SK-N-SH (cell line): Measurements from ENCODE around the gene IFNA16. TPM values are rescaled to one million over a fixed set of nuclear protein-coding genes. Genes with fewer than 3 reads are reported as not detected.

ENCODE experiments used
- CTCF ChIA-PET: fragments of 300-600, 350-600 bp; formaldehyde crosslinking; extraction: SDS; loops from one replicate; lab custom pipeline; 2021; lab: Yijun Ruan, JAX
- POLR2A ChIA-PET: fragments of 350-600 bp; sonication (Branson Sonifier 250); formaldehyde crosslinking; extraction: SDS; loops from one replicate; lab custom pipeline; 2020; ENCODE audit warnings: antibody characterized with exemption, inconsistent platforms; lab: Yijun Ruan, JAX
- DNase-seq: peaks from one replicate; pipeline ENCODE4 v3.0.0; 2012
- H2AFZ ChIP-seq: fragments of 200-600 bp; sonication (generic); 2 replicates; pipeline ENCODE4 v1.8.1; 2016; ENCODE audit warnings: antibody characterized with exemption, mild to moderate bottlenecking, low read depth
- H3F3A ChIP-seq: fragments of 200-600 bp; sonication (generic); replicated peaks from 2 replicates; pipeline ENCODE3; 2016; ENCODE audit warnings: antibody characterized with exemption, mild to moderate bottlenecking; ENCODE audit not compliant: insufficient read depth
- H3K27ac ChIP-seq, 2 experiments: fragments of 200-500 bp in 1 of 2; fragments of 200-600 bp in 1 of 2; sonication (Bioruptor generic) in 1 of 2; sonication (generic), shearing (Covaris generic) in 1 of 2; 2 replicates each; pipeline versions ENCODE4 v1.5.1 to v1.6.1; 2014 to 2016; ENCODE audit warnings: low read depth in 2 of 2, inconsistent platforms in 1 of 2, low read length in 1 of 2, mild to moderate bottlenecking in 1 of 2, mixed read lengths in 1 of 2
- H3K27me3 ChIP-seq: fragments of 200-600 bp; sonication (generic), shearing (Covaris generic); 2 replicates; pipeline ENCODE4 v1.6.1; 2016; ENCODE audit warnings: mixed run types; ENCODE audit not compliant: insufficient read depth
- H3K36me3 ChIP-seq, 2 experiments: fragments of 200-500 bp in 1 of 2; fragments of 200-600 bp in 1 of 2; sonication (Bioruptor generic) in 1 of 2; sonication (generic) in 1 of 2; replicated peaks in 1 of 2; 2 replicates each; pipeline versions ENCODE3 to v1.5.1; 2014 to 2016; ENCODE audit warnings: low read length in 1 of 2, mild to moderate bottlenecking in 1 of 2; ENCODE audit not compliant: insufficient read depth in 2 of 2, control insufficient read depth in 1 of 2
- H3K4me1 ChIP-seq, 2 experiments: fragments of 200-500 bp in 1 of 2; fragments of 200-600 bp in 1 of 2; sonication (Bioruptor generic) in 1 of 2; sonication (generic), shearing (Covaris generic) in 1 of 2; 2 replicates each; pipeline versions ENCODE4 v1.5.1 to v1.6.1; 2014 to 2016; ENCODE audit warnings: low read depth in 1 of 2, low read length in 1 of 2, mixed run types in 1 of 2; ENCODE audit not compliant: insufficient read depth in 2 of 2, control insufficient read depth in 1 of 2
- H3K4me2 ChIP-seq: fragments of 200-600 bp; sonication (generic), shearing (Covaris generic); 2 replicates; pipeline ENCODE4 v1.6.1; 2017; ENCODE audit warnings: mixed run types
- H3K4me3 ChIP-seq, 2 experiments: fragments of 200-500 bp in 1 of 2; fragments of 200-600 bp in 1 of 2; sonication (Bioruptor generic) in 1 of 2; sonication (generic), shearing (Covaris generic) in 1 of 2; 2 replicates each; pipeline versions ENCODE4 v1.5.1 to v1.8.1; 2014 to 2016; ENCODE audit warnings: low read depth in 2 of 2, inconsistent platforms in 1 of 2, low read length in 1 of 2, mild to moderate bottlenecking in 1 of 2, mixed read lengths in 1 of 2, moderate library complexity in 1 of 2
- H3K79me2 ChIP-seq: fragments of 200-600 bp; sonication (generic); 2 replicates; pipeline ENCODE4 v1.8.1; 2017; ENCODE audit warnings: mild to moderate bottlenecking; ENCODE audit not compliant: insufficient read depth
- H3K9ac ChIP-seq: fragments of 200-600 bp; sonication (generic); 2 replicates; pipeline ENCODE4 v1.6.1; 2017; ENCODE audit warnings: mixed run types
- H3K9me2 ChIP-seq: fragments of 200-600 bp; sonication (generic); 2 replicates; pipeline ENCODE4 v1.6.1; 2017; ENCODE audit warnings: mixed run types
- H3K9me3 ChIP-seq: fragments of 200-600 bp; sonication (generic); 2 replicates; pipeline ENCODE4 v1.6.1; 2017; ENCODE audit warnings: mixed run types, mild to moderate bottlenecking, moderate library complexity
- H4K20me1 ChIP-seq: fragments of 200-600 bp; sonication (generic); 2 replicates; pipeline ENCODE4 v1.6.1; 2017; ENCODE audit warnings: mild to moderate bottlenecking, mixed run types; ENCODE audit not compliant: insufficient read depth
- ELF1 ChIP-seq: IDR thresholded peaks from 2 replicates; pipeline ENCODE4 v1.4.0; 2012
- FOXM1 ChIP-seq: IDR thresholded peaks from 2 replicates; pipeline ENCODE4 v1.4.0; 2012; ENCODE audit warnings: low read depth, mild to moderate bottlenecking
- GABPA ChIP-seq: IDR thresholded peaks from 2 replicates; pipeline ENCODE4 v1.4.0; 2012; ENCODE audit warnings: low read depth, mild to moderate bottlenecking
- JUND ChIP-seq: IDR thresholded peaks from 2 replicates; pipeline ENCODE4 v1.4.0; 2012
- MEF2A ChIP-seq: IDR thresholded peaks from 2 replicates; pipeline ENCODE4 v1.4.0; 2012; ENCODE audit warnings: low read depth, borderline replicate concordance
- NRF1 ChIP-seq: IDR thresholded peaks from 2 replicates; pipeline ENCODE4 v1.6.1; 2012; ENCODE audit warnings: low read depth, mild to moderate bottlenecking, low read length
- RAD21 ChIP-seq: IDR thresholded peaks from 2 replicates; pipeline ENCODE4 v1.6.1; 2012; ENCODE audit warnings: mild to moderate bottlenecking, low read length
- RCOR1 ChIP-seq: fragments of 150-350 bp; IDR thresholded peaks from 2 replicates; pipeline ENCODE4 v1.6.1; 2017; ENCODE audit warnings: antibody characterized with exemption, low read length
- RFX5 ChIP-seq: IDR thresholded peaks from 2 replicates; pipeline ENCODE4 v1.6.1; 2012; ENCODE audit warnings: mild to moderate bottlenecking, improper control_type of control experiment, low read length
- TAF1 ChIP-seq: IDR thresholded peaks from 2 replicates; pipeline ENCODE4 v1.6.1; 2012; ENCODE audit warnings: low read depth, mild to moderate bottlenecking, low read length, moderate library complexity, borderline replicate concordance
- TCF12 ChIP-seq: IDR thresholded peaks from 2 replicates; pipeline ENCODE4 v1.4.0; 2012
- TEAD4 ChIP-seq: IDR thresholded peaks from 2 replicates; pipeline ENCODE4 v1.4.0; 2012; ENCODE audit warnings: mild to moderate bottlenecking, borderline replicate concordance; ENCODE audit not compliant: insufficient read depth
- USF2 ChIP-seq: fragments of 150-350 bp; IDR thresholded peaks from 2 replicates; pipeline ENCODE4 v1.6.1; 2017; ENCODE audit warnings: antibody characterized with exemption, low read length, low read depth, borderline replicate concordance
- ZBTB33 ChIP-seq: IDR thresholded peaks from 2 replicates; pipeline ENCODE4 v1.4.0; 2012; ENCODE audit warnings: low read depth, borderline replicate concordance
- WGBS: methylation state at CpG from one replicate; pipeline ENCODE4 v1.1.6; 2017; ENCODE audit warnings: low lambda C conversion rate; 5-methylcytosine and 5-hydroxymethylcytosine counted together
- polyA plus RNA-seq, 3 experiments: library from polyadenylated mRNA; depleted of rRNA; stranded (reverse); fragments of >200 nt; gene quantifications; 2 replicates each; pipeline ENCODE4 v1.2.3, GENCODE V29; 2012
- TF ChIP-seq, protein P1 (sequence below): IDR thresholded peaks from 2 replicates; pipeline ENCODE4 v1.6.1; 2012; ENCODE audit warnings: mild to moderate bottlenecking, low read depth, low read length, moderate library complexity
- TF ChIP-seq, protein P2 (sequence below): fragments of 200-600 bp; sonication (generic); IDR thresholded peaks from 2 replicates; pipeline ENCODE4 v1.6.1; 2017; ENCODE audit warnings: antibody characterized with exemption, mild to moderate bottlenecking, moderate library complexity
- TF ChIP-seq, protein P3 (sequence below): IDR thresholded peaks from 2 replicates; pipeline ENCODE4 v1.4.0; 2012; ENCODE audit warnings: low read depth, borderline replicate concordance

The IFNA16 gene
- polyA plus RNA-seq, 1 of the 3 experiments (the other 2 are of a cell fraction): not detected

DNA sequence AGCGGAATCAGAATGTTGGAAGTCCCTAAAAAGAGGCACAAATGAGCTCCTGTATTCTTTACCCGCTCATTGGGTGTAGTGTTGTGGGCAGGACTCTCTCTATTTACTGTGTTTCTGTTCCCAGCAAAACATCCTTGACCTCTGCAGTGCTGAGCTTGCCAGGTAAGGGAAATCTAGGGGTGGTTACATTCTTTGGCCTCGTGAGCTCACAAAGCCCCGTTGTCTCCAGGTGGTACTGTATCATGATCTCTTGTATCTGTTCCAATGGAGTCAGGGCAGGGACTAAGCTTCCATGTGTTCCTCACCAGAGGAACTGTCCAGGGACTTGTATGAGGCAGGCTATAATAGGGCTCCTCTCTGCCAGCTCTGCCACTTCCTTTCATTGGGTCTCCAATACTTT, 34.5 kb upstream of the IFNA16 start:
- H3K79me2 ChIP-seq: no peaks in the 10 kb centered on the region
- no peak overlapping the region for H3K4me3 ChIP-seq
- no peaks in the 10 kb centered on the region for H3K9me2 ChIP-seq
- H3K9ac ChIP-seq: no peak overlapping the region
- H2AFZ ChIP-seq: no peak overlapping the region
- ChIA-PET CTCF (interaction anchor here (0.9 to 1.7 kb wide), 4 partner anchors 10 to 146 kb away, joined by 3 to 14 read pairs (median 4); no protein-coding TSS in a partner anchor), POLR2A (no interaction called here)
- no peaks in the 10 kb centered on the region for H3K9me3 ChIP-seq
- no peak for DNase-seq
- no peaks in the 10 kb centered on the region for H3F3A ChIP-seq
- H3K36me3 ChIP-seq: no peaks in the 10 kb centered on the region
- TF ChIP-seq MEF2A (no peak), TCF12 (no peak), FOXM1 (no peak), GABPA (no peak), TEAD4 (no peak), JUND (no peak), NRF1 (no peak), USF2 (no peak), RCOR1 (no peak), RFX5 (no peak), ZBTB33 (no peak), ELF1 (no peak), TAF1 (no peak), RAD21 (no peak)
- TF ChIP-seq, protein P1, sequence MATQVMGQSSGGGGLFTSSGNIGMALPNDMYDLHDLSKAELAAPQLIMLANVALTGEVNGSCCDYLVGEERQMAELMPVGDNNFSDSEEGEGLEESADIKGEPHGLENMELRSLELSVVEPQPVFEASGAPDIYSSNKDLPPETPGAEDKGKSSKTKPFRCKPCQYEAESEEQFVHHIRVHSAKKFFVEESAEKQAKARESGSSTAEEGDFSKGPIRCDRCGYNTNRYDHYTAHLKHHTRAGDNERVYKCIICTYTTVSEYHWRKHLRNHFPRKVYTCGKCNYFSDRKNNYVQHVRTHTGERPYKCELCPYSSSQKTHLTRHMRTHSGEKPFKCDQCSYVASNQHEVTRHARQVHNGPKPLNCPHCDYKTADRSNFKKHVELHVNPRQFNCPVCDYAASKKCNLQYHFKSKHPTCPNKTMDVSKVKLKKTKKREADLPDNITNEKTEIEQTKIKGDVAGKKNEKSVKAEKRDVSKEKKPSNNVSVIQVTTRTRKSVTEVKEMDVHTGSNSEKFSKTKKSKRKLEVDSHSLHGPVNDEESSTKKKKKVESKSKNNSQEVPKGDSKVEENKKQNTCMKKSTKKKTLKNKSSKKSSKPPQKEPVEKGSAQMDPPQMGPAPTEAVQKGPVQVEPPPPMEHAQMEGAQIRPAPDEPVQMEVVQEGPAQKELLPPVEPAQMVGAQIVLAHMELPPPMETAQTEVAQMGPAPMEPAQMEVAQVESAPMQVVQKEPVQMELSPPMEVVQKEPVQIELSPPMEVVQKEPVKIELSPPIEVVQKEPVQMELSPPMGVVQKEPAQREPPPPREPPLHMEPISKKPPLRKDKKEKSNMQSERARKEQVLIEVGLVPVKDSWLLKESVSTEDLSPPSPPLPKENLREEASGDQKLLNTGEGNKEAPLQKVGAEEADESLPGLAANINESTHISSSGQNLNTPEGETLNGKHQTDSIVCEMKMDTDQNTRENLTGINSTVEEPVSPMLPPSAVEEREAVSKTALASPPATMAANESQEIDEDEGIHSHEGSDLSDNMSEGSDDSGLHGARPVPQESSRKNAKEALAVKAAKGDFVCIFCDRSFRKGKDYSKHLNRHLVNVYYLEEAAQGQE: no peak
- TF ChIP-seq, protein P2, sequence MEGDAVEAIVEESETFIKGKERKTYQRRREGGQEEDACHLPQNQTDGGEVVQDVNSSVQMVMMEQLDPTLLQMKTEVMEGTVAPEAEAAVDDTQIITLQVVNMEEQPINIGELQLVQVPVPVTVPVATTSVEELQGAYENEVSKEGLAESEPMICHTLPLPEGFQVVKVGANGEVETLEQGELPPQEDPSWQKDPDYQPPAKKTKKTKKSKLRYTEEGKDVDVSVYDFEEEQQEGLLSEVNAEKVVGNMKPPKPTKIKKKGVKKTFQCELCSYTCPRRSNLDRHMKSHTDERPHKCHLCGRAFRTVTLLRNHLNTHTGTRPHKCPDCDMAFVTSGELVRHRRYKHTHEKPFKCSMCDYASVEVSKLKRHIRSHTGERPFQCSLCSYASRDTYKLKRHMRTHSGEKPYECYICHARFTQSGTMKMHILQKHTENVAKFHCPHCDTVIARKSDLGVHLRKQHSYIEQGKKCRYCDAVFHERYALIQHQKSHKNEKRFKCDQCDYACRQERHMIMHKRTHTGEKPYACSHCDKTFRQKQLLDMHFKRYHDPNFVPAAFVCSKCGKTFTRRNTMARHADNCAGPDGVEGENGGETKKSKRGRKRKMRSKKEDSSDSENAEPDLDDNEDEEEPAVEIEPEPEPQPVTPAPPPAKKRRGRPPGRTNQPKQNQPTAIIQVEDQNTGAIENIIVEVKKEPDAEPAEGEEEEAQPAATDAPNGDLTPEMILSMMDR: no peak
- TF ChIP-seq, protein P3, sequence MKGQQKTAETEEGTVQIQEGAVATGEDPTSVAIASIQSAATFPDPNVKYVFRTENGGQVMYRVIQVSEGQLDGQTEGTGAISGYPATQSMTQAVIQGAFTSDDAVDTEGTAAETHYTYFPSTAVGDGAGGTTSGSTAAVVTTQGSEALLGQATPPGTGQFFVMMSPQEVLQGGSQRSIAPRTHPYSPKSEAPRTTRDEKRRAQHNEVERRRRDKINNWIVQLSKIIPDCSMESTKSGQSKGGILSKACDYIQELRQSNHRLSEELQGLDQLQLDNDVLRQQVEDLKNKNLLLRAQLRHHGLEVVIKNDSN: no peak
- no peaks in the 10 kb centered on the region for H4K20me1 ChIP-seq
- no peak overlapping the region for H3K4me2 ChIP-seq
- no peaks in the 10 kb centered on the region for H3K4me1 ChIP-seq
- WGBS: 4% methylated on average over 4 of the region's 4 CpGs
- H3K27me3 ChIP-seq: peaks cover 6% of the 10 kb centered on the region; the same call in 1 of the 2 replicates
- H3K27ac ChIP-seq: no peak overlapping the region
